ENCODE data around the gene SPSB3.

The SPSB3 gene

GRCh38 chr16:1765826-1766225 lies 16.5 kb downstream of the SPSB3 start (continued):
- no peak for TF ChIP-seq CSRNP3 (CRISPR knock-in tag; IDR thresholded peaks at IDR 0.05)
- TF ChIP-seq ZNF8 (CRISPR knock-in tag; IDR thresholded peaks at IDR 0.05): no peak
- TF ChIP-seq ISL1 (CRISPR knock-in tag; IDR thresholded peaks at IDR 0.05): no peak

- no peak for ATAC-seq
- no peak for TF ChIP-seq BACH2 (CRISPR knock-in tag; IDR thresholded peaks at IDR 0.05; ENCODE audit: borderline replicate concordance)
- no peak for TF ChIP-seq ZC3H10 (CRISPR knock-in tag; IDR thresholded peaks at IDR 0.05)
- TF ChIP-seq TOX (CRISPR knock-in tag; IDR thresholded peaks at IDR 0.05; ENCODE audit: borderline replicate concordance): no peak
- TF ChIP-seq ZNF70 (CRISPR knock-in tag; IDR thresholded peaks at IDR 0.05): no peak
- no peak for TF ChIP-seq SNAI2 (CRISPR knock-in tag; IDR thresholded peaks at IDR 0.05)
- no peak for TF ChIP-seq GLIS3 (CRISPR knock-in tag; IDR thresholded peaks at IDR 0.05)
- TF ChIP-seq ISL1 (CRISPR knock-in tag; IDR thresholded peaks at IDR 0.05): no peak
- no peak for TF ChIP-seq PPARA (CRISPR knock-in tag; IDR thresholded peaks at IDR 0.05; ENCODE audit: borderline replicate concordance)
- no peak for TF ChIP-seq CSRNP3 (CRISPR knock-in tag; IDR thresholded peaks at IDR 0.05)
- no peak for TF ChIP-seq CSDC2 (CRISPR knock-in tag; IDR thresholded peaks at IDR 0.05)
- no peak for TF ChIP-seq ARNTL (CRISPR knock-in tag; IDR thresholded peaks at IDR 0.05; ENCODE audit: borderline replicate concordance, low read depth)
- no peak for TF ChIP-seq RARB (CRISPR knock-in tag; IDR thresholded peaks at IDR 0.05)
- no peak for TF ChIP-seq OSR1 (CRISPR knock-in tag; IDR thresholded peaks at IDR 0.05)
- no peak for TF ChIP-seq ZNF565 (CRISPR knock-in tag; conservative IDR thresholded peaks at IDR 0.05; ENCODE audit: low read depth)
Observed at GRCh38 chr16:1764971-1765370, 17.4 kb downstream of the SPSB3 start.

DNA sequence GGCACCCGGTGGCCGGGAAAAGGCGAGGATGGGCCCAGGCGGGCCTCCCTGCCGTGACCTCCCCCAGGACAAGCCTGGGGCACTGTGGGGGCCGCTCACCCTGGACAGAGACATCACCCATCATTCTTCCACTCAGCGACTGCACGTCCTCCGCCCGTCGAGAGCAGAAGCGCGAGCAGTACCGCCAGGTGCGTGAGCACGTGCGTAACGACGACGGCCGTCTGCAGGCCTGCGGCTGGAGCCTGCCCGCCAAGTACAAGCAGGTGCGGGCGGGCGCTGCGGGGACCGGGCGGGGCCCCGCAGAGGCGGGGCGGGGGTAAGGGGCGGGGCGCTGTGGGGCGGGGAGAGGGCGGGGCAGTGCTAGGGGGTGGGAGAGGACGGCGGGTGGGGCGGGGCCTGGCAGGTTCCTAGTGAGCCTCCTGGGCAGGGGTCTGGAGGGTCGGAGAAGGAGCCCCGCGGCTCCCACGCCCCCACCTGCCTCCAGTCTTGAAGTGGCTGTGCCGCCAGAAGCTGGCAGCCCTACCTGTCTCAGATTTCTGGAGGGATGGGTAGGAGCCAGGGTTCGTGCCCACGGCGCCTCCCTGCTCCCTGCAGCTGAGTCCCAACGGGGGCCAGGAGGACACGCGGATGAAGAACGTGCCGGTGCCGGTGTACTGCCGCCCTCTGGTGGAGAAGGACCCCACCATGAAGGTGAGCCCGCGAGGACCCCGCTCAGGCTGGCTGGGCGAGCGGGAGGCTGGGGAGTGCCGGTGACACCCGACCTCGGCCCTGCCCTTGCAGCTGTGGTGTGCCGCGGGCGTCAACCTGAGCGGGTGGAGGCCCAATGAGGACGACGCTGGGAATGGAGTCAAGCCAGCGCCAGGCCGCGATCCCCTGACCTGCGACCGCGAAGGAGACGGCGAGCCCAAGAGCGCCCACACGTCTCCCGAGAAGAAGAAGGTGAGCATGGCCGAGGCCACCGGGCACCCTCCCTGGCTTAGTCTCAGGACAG lies 18.6 kb downstream of the SPSB3 start:
- ATAC-seq: no peak
- TF ChIP-seq ARNTL (CRISPR knock-in tag; IDR thresholded peaks at IDR 0.05; ENCODE audit: borderline replicate concordance, low read depth) (no peak), CREB5 (CRISPR knock-in tag; IDR thresholded peaks at IDR 0.05; ENCODE audit: low read depth) (no peak)

GRCh38 chr16:1762879-1763520 lies 19.4 kb downstream of the SPSB3 start:
- no peak for ATAC-seq
- no peak for TF ChIP-seq CSDC2 (CRISPR knock-in tag; IDR thresholded peaks at IDR 0.05)
- no peak for TF ChIP-seq ZNF8 (CRISPR knock-in tag; IDR thresholded peaks at IDR 0.05)
- TF ChIP-seq TOX (CRISPR knock-in tag; IDR thresholded peaks at IDR 0.05; ENCODE audit: borderline replicate concordance): no peak
- TF ChIP-seq TSHZ2 (CRISPR knock-in tag; IDR thresholded peaks at IDR 0.05): no peak

All from SK-N-SH treated with all-trans-retinoic acid at 6 μM for 48 hours (cell line).